Astrocyte (in vitro differentiated cells and primary cell): ENCODE results near the gene IL23A.

Experiments used
- EZH2 ChIP-seq: IDR thresholded peaks from 2 replicates; pipeline ENCODE4 v1.6.1; 2012; ENCODE audit warnings: mild to moderate bottlenecking, low read length, inconsistent platforms; ENCODE audit not compliant: insufficient read depth
- TF ChIP-seq, protein P1 (sequence below): IDR thresholded peaks from 2 replicates; pipeline ENCODE4 v1.5.1; 2011; ENCODE audit warnings: low read depth, mild to moderate bottlenecking, inconsistent platforms, low read length, moderate library complexity; ENCODE audit not compliant: insufficient read depth

- TF ChIP-seq, protein P1, sequence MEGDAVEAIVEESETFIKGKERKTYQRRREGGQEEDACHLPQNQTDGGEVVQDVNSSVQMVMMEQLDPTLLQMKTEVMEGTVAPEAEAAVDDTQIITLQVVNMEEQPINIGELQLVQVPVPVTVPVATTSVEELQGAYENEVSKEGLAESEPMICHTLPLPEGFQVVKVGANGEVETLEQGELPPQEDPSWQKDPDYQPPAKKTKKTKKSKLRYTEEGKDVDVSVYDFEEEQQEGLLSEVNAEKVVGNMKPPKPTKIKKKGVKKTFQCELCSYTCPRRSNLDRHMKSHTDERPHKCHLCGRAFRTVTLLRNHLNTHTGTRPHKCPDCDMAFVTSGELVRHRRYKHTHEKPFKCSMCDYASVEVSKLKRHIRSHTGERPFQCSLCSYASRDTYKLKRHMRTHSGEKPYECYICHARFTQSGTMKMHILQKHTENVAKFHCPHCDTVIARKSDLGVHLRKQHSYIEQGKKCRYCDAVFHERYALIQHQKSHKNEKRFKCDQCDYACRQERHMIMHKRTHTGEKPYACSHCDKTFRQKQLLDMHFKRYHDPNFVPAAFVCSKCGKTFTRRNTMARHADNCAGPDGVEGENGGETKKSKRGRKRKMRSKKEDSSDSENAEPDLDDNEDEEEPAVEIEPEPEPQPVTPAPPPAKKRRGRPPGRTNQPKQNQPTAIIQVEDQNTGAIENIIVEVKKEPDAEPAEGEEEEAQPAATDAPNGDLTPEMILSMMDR = no peak
- TF ChIP-seq EZH2 = no peak
These were observed 30.0 kb upstream of the IL23A start for GRCh38 chr12:56308714-56309113.
